Measurements from ENCODE around the gene FNDC8.
"Not testable (repeated sequence)": the region's sequence is repeated elsewhere in the genome, so short reads cannot be mapped to it uniquely, and the experiment has no call there.

FNDC8 gene

GRCh38 chr17:35174835-35175334, 53.5 kb downstream of the FNDC8 start:
- no peak for DNase-seq

GRCh38 chr17:35175638-35176415, 54.4 kb downstream of the FNDC8 start:
- DNase-seq: no peak

- no peak for DNase-seq
These were observed 55.5 kb downstream of the FNDC8 start for GRCh38 chr17:35176897-35177296.

GRCh38 chr17:35179379-35179778, 58.0 kb downstream of the FNDC8 start:
- not testable (repeated sequence) for DNase-seq

Measured in CD4-positive, alpha-beta T cell treated with Interleukin-21 for 1 hour (primary cell).